ENCODE data around the gene ABCC8.
A peak's percentile ranks its signal among the peaks of the same experiment; 100 is the strongest.

The ABCC8 gene

DNA sequence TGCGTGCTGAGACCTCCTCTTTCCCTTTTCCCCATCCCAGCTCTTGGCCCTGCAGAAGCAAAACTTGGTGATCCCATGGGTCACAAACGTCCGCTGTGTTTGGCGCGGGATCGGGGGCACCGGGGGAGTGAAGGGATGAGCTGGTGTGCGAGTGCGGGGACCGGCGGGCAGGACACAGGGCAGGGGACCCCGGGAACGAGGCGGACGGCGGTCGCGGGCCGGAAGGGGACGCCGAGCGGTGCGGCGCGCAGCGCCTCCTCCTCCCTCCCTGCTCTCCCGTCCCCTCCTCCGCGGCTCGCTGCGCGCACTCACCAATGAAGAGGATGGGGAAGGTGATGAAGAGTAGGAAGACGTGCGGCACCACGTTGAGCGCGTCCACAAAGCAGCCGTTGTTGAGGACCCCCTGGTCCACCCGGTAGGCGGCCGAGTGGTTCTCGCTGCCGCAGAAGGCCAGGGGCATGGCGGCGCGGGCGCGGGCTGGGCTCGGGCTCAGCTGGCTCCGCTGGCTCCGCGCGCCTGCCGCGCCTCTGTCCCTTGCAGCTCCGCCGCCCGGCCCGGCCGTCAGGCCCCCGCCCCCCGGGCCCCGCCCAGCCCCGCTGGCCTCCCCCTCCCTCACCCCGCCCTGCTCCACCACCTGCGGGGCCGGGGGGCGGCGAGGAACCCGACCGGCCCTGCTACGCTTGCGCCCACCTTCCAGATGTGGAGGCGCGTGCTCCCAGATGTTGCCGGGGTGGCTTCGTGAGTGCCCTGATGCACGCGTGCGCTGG lies at the start of gene ABCC8:
Gene ABCC8 (minus strand): TSS at position 529 of the 767 bp plus-strand sequence. CDS start 69 bp downstream, at position 460.
- DNase-seq: no peak

DNA sequence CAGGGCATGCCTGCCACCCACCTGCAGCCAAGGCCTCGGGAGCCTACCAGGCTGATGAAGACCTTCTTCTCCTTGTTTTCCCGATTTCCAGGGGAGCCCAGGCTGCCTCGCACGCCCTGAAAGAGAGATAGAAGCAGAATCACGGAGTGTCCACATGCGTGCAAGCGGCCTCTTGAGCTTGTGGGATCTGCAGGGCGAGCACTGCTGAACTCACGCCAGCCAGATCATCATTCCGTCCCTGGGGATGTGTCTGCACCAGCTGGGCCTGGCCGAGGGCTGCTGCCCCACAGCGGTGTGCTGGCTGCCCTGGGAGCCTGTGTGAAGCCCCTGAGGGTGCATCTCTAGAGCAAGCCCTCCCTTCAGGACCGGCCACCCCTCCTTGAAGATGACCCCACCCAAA lies 49.7 kb upstream of the ABCC8 start:
- no peak for DNase-seq

DNA sequence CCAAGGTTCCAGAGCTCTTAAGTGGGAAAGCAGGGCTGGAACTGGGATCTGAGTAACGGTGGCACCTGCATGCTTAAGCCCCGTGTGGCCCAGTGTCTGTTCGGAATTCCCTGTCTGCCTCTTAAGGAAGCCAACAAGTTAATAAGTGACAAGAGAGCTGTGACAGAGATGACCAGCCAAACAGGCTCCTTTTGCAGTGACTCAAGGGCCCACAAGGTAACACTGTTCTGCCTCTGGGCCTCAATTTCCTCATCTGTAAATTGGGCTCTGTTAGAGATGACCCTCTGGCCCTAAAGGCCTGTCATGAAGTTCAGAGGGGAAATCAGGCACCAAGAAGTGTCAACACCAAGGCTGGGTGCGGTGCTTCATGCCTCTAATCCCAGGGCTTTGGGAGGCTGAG lies 48.9 kb upstream of the ABCC8 start:
- DNase-seq: no peak

GRCh38 chr11:17524221-17524620 lies 47.6 kb upstream of the ABCC8 start:
- DNase-seq: no peak

- no peak for DNase-seq
Observed at GRCh38 chr11:17522655-17523054, 46.0 kb upstream of the ABCC8 start.

GRCh38 chr11:17521106-17521900 lies 44.7 kb upstream of the ABCC8 start:
- no peak for DNase-seq

- DNase-seq: no peak
Observed at GRCh38 chr11:17519061-17519885, 42.6 kb upstream of the ABCC8 start.

DNA sequence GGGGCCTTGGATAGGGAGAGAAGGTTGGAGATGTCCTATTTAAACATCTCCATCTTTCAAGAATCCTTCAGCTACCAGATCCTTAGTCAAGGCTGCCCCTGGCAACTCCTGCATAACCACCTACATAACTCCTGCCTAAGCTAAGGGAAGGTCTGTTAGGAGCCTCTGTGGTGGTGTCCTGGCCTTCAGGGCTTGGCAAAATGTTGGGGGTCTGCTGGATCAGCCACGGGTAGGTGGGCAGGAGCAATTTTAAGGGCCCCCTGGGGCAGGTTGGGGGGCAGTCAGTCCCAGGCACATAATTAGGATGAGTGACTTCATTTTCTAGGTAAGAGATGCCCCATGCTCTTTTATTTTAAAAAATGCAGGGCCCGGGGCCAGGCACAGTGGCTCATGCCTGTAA lies 41.7 kb upstream of the ABCC8 start:
- no peak for DNase-seq

DNA sequence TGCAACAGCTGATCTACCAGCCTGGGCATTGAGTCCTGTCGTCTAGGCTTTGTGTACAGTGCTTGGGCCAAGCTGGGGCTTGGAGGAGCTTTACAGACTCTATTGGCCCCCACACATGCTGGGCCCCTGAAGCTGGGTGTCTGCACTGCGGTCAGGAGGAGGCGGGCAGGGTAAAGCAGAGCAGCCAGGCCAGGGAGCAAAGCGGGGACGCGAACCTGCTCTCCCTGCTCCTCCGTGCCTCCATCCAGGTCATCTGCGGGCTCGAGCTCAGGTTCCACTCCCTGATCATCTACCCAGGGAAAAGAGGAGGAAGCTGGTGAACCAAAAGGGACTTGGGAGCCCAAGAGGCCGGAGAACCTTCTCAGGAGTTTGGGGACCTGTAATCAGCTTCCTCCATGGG lies 40.5 kb upstream of the ABCC8 start:
- DNase-seq: no peak

- DNase-seq: no peak
Observed at GRCh38 chr11:17516551-17517150, 40.0 kb upstream of the ABCC8 start.

DNA sequence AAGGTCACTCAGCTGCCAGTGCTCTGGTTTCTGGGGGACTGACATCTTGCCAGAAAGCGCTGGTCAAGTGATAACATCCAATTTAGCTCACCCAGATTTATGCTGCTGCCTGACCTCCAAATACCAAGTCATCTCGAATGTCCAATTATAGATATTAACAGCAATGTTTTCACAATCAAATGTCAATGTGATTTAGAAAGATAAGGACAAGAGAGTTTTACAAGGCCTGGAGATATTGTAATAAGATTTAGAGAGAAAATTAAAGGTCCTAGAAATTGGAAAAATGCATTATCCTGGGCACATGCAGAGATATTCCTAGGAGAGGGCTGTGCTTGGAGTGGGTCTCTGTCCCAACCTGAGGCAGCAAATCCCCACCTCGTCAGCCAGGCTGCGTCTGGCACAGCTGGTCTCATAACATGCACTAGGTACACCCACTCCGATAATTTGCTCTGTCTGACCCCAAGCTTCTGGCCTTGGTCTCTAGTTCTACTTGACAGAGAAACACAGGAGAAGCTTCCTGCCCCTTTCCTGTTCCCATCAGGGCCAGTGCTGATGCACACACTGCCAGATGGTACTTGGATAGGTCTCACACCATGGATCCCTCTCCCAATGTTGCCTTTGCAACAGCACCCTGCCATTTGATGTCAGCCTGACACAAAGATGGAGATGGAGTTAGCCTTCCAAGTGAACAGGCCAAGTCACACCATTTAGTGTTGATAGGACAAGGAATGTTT lies 39.0 kb upstream of the ABCC8 start:
- DNase-seq: no peak

- DNase-seq: no peak
Observed at GRCh38 chr11:17514476-17514875, 37.8 kb upstream of the ABCC8 start.

DNA sequence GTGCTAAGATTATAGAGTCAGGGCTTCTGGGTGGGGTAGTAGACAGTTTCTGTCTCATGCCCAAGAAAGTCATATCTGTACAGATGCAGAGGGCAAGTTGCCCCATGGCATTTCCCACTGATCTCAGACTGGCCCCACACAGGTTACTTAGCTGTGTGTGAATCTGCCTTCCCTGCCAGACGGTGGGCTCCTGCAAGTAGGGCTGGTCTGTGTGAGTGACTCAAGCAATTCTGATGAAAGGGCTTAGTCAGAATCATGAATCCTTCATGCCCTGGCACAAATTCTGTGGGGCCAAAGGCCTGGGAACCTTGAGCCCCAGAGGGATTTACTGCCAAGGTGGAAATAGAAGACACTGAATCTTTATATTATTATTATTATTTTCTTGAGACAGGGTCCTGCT lies 37.2 kb upstream of the ABCC8 start:
- DNase-seq: peak; percentile 19

GRCh38 chr11:17512101-17512500 lies 35.5 kb upstream of the ABCC8 start:
- DNase-seq: no peak

GRCh38 chr11:17511571-17511970 lies 34.9 kb upstream of the ABCC8 start:
- no peak for DNase-seq

DNA sequence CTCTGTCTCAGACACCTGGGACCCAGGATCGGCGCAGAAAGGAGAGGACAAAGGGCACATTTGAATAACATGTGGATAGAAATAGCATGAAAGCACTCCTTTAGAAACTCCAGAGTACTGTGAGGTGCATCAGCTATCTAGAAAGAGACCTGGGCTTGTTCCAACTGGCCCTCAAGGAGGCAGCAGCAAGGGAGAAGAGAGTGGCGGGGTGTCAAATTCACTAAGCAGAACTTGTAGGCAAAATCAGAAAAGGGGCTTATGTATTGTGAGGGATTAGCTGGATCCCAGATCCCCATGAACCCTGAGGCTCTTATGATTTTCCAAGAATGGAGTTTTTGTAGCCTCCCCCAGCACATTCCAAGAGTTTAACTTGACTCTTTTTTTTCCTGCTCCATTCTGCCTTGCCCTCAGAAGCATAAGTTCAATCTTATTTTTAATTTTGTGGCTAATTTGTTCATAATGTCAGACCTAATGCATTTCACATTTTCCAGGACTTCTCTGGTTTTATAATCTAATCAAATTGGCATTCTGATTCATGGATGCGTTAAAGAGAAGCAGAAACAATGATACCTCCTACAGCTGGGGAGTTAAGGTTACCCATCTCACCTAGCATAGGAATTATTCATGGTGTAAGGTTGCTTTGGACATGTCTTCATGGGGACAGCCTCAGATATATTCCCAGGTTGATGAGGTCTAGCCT lies 34.0 kb upstream of the ABCC8 start:
- no peak for DNase-seq

GRCh38 chr11:17508791-17509190 lies 32.1 kb upstream of the ABCC8 start:
- DNase-seq: no peak

DNA sequence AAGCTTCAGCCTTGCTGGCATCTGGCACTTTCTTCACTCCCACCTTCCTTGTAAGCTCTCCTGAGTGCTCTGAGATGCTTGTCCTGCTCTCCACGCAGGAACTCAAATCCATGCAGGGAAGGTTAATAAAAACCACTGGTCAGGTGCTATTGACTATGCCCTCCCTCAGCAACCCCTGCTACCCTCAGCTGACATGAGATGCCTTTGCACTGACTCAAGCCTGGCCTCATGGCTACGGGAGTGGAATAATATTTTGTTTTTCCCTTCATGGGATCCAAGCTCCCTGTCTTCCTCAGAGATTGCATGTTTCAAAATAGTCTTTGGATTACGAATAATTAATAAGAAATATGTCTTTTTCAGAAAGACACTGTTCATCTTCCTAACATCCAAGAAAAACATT lies 31.7 kb upstream of the ABCC8 start:
- DNase-seq: peak; percentile 40

DNA sequence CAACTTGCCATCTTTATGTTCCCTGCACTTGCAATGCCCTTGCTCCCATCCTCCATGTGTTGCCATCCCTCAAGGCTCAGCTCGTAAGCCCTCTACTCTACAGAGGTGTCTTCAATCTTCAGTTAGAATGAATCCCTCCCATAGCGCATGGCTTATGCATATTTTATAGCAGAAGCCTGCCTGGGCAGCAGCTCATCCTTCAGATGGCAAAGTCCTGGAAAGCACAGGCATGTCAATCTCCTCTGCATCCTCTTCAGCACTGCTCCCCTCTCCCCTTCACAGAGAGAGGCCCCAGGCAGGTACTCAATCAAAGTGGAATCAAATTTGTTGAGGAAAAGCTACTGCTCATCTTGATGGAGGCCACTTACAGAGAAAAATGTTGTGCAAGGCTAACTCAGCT lies 31.1 kb upstream of the ABCC8 start:
- no peak for DNase-seq

DNA sequence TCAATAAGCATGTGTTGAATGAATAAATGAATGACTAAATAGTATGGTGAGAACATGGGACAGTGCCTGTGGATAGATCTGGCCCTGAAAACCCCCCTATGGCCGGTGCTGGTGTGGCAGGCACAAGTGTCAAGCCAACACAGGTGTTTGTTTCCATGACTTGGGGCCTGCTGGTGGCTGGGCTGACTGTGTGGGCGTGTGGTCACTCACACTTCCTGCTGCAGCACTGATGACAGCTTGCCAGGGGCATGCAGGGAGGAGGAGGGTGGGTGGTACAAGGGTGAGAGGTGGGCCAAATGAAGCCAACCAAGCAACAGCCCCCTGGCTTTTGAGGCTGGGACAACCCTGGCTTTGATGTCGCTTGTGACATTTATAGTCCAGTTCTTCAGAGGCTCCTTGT lies 30.3 kb upstream of the ABCC8 start:
- no peak for DNase-seq

DNA sequence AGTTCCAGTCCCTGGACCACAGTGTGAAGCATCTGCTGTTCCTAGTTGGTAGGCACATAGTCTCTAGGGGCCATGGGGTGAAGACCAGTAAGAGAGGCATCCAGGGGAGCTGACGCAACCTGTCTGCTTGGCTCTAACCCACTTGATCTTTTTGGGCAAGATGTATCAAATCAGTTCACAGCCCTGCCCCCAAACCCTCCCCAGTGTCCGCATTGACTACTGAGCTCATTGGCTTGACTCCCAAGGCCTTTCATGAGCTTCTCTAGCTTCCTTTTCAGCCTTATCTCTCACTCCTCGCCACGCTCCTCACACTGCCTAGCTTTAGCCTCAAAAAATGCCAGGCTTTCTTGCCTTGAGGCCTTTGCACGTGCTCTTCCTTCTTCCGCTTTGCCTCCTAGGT lies 29.7 kb upstream of the ABCC8 start:
- DNase-seq: no peak

DNA sequence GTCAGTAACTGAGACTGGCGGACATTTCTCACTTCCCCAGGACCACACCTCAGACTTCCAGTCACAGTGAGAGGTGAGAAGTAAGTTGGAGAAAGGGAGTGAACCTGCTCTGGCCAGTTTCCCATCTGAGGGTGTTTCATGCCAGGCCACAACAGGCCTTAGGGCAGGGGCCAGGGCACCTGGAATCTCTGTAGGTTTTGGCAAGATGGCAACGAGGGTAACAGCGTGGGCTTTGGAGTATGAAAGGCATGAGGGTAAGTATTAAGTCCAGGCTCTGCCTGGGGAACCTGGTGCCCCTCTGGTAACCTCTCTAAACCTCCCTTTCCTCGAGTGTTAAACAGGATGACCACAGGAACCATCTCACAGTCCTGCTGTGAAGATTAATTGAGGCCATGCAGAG lies 28.5 kb upstream of the ABCC8 start:
- DNase-seq: no peak

Measured in EL (cell line).